ENCODE measurements around the gene PLCB1.

PLCB1 gene

DNA sequence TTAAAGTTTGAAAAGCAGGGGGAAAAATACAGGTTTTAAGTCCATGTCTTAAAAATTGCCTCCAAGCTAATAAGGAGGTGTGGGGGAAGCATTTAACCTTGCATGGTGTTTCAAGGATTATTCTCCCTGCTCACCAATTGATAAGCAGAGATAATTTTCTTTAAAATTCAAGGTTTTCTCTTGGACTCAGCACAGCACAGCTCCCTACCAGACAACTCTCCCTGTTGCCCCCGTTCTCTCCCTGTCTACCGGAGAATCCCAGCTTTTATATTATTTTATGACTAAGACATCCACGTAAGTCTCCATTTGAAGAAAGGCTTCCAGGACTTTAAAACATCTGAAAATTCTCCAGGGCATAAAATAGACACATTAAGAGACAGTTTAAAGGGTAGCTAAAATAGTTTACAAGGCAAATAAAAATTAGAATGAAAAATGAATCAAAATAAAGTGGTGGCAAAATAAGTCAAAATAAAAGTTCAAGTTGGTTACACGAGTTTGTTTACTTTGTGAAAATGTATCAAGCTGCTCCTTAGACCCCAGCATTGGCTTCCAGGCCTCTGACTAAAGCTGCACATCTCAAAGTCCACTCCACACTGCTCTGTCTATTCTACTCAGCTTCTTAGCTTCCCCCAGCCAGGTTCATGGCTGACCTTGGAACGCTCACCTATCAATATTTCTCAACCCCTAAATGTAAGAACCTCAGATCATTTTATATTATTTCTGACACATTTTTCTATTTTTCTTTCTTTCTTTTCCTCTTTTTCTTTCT, 748.2 kb downstream of the PLCB1 start:
- DNase-seq (ENCODE audit: low read depth in 2 of 2): no peak

DNA sequence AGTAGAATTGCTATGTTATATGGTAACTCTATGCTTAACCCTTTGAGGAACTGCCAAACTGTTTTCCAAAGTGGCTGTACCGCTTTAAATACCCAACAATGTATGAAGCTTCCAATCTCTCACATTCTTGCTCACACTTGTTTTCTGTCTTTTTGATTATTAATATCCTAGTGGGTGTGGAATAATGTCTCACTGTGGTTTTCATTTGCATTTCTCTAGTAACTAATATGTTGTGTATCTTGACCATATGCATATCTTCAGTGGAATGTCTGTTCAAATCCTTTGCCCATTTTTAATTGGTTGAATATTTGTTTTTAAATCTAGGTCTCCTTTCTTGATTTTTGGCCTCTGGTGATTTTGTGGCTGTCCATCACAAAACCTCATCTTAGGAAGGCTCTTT, 759.0 kb downstream of the PLCB1 start:
- DNase-seq (ENCODE audit: low read depth in 2 of 2): no peak

DNA sequence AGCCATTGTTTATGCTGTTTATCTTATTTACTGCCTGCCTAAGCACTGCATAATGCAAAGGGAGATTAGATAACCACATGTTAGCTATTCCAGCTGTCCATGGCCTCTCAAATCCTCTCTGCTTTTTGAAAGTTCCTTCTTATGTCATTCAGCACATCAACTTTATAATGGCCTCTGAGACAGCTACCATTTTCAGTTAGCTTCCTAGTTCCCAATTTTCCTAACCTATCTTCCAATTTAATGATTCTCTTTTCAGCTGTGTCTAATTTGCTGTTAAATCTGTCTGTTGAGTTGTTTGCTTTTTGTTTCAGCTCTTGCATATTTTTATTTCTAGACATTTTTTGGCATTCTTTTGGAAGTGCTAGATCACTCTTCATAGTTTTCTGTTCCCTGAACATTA, 763.4 kb downstream of the PLCB1 start:
- DNase-seq (ENCODE audit: low read depth in 2 of 2): no peak

DNA sequence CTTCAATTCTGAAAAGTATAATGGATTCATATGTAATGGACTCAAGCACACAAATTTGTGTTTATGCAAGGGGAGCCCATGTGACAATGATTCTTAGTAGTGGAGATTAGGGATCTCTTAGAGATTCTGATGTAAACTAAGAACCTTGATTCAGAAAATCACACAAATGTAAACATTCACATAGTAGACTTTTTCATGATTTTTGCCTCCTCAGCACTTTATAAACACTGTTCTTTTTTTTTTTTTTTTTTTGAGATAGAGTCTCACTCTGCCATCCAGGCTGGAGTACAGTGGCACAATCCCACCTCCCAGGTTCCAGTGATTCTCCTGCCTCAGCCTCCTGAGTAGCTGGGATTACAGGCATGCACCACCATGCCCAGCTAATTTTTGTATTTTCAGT, 766.8 kb downstream of the PLCB1 start:
- DNase-seq (ENCODE audit: low read depth in 2 of 2): no peak

DNA sequence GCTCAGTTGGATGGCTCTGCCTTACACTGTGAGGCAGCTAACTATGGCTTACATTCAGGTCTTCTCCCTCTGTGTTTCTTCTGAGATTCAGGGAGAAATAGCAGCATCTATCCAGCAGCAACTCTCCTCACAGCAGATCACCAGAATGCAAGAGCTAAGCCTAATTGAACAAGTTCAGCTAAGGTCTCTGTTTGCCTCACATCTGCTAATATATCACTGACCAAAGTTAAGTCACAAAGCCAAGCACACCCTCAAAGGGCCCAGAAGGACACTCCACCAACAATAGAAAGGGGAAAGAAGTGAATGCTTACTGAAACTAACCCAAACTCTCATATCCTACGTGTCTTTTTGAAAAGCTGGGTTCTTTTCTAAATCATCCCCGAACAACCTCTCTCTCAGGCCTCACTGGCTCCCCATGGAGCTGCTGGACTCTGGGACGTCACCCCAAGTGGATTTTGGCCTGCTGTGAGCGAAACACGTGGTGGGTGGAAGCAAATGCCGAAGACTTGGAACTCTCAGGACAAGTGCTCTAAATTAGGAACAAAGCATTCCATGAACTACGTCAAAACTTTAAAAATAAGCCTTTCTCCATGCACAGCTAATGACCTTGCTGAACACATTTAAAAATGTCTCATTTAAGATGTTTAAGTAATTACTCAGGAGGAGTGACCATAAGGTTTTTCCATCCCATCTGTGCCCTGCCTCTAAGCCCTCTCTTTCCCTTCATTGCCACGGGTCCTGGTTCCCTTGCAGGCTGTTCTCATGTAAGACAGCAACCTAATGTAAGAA, 769.4 kb downstream of the PLCB1 start:
- DNase-seq (ENCODE audit: low read depth in 2 of 2): no peak

DNA sequence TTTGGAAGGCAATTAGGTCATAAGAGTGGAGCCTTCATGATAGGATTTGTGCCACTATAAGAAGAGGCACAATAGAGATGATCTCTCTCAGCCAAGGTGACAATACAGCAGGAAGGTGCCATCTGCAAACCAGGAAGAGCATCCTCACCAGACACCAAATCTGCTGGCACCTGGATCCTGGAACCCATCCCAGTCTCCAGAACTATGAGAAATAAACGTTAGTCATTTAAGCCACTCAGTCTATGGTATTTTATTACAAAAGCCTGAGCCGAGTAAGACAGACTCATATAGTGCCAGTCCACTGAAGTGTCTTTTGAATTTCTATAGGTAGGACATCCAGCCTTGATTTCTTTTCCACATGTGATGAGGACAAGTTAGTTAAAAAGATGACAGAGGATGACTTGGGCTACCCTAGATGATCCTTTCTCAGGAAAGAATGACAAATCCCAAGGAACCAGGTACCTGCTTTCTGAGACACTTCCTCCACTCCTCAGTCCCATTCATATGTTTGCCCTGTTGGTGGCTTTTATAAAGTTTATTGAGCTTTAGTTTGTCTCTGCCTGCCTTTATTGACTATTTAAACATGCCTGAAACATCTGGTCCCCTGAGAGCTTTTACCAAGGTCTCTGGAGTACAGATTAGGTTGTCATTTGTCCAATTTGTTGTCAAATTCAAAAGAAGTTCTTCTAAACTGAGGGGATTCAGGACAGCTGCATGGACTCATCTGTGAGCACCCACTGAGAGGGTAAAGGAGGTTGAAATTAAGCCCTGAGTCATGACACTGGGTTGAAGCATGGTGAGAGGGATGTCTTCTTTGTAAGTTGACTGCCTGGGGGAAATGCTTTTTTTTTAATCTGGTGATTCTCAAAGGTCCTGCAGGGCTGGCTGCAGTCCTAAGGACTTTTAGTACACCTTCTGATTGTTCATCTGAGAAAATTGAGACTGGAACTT, 771.9 kb downstream of the PLCB1 start:
- no peak for DNase-seq (ENCODE audit: low read depth in 2 of 2)

DNA sequence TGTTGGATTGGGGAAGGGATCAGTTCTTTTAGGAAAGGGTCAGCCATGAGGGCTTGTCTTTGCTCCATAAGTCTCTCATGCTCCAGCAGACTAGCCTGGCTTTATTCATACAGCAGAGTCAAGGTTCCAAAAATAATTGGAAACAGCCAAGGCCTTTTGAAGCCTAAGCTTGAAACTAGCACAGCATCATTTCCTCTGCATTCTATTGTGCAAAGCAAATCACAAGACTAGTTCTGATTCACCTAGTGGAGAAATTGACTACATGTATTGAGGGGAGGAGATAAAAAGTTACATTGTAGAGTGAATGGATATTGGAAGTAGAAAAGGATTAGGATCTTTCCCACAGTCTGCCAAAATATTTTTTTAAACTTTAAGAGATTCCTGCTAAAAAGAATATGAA, 777.5 kb downstream of the PLCB1 start:
- DNase-seq (ENCODE audit: low read depth in 2 of 2): no peak

DNA sequence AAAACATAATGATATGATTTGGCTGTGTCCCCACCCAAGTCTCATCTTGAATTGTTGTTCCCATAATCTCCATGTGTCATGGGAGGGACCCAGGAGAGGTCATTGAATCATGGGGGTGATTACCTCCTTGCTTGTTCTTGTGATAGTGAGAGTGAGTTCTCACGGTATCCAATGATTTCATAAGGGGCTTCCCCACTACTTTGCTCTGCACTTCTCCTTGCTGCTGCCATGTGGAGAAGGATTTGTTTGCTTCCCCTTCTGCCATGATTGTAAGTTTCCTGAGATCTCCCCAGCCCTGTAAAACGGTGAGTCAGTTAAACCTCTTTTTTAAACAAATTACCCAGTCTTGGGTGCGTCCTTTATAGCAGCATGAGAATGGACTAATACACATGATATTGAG, 780.0 kb downstream of the PLCB1 start:
- no peak for DNase-seq (ENCODE audit: low read depth in 2 of 2)

DNA sequence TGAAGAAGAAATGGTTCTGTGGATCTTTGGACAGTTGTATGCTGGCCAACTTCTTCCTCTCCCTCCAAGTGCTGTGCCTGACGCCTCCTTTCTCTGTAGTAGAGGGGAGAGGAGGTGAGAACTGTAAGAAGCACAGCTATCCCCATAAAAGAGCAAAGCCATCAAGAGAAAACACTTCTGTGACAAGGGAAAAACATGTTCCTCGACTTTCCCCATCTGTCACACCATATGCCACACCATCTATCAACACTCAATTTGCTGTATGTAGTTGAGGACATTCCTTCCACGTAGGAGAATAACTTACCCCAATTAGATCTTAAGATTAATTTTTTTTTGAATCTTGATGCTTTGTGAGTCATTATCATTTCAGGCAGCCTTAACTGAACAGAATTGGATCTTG, 780.7 kb downstream of the PLCB1 start:
- DNase-seq (ENCODE audit: low read depth in 2 of 2): no peak

DNA sequence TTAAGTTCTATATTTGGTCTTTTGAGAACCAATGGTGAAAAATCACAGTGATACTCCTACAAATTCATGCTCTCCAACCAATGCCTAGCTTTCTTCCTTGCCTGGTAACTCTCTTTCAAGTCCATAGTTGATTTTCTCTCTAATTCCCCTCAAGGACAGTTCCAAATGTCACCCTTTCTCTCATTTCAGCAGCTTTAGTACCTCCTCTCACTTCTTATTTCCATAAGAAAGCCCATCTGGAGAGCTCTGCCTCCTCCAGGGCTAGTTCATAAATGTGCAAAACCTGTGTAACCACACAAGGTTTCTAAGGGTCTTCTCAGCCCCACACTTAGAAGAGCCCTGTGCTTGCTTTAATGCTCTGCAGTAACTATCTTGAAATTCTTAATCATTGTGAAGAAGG, 781.4 kb downstream of the PLCB1 start:
- no peak for DNase-seq (ENCODE audit: low read depth in 2 of 2)

DNA sequence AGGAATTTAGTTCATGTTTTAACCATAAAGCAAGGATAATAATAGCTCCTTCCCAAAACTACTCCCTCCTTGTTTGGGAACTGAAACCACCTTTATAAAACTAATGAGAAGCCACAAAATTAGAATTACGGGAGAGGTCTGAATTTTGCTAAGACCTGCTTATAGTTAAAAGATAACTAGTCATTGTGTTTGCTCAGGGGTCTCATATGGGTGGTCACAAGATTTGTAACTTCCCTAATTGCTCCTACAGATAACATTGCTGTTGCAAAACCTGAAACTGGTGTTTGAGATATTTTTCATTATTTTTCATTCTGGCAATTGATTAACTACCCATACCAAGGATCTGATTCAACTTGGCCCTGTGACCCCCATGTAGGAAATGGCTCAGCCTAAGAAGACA, 782.4 kb downstream of the PLCB1 start:
- DNase-seq (ENCODE audit: low read depth in 2 of 2): no peak

DNA sequence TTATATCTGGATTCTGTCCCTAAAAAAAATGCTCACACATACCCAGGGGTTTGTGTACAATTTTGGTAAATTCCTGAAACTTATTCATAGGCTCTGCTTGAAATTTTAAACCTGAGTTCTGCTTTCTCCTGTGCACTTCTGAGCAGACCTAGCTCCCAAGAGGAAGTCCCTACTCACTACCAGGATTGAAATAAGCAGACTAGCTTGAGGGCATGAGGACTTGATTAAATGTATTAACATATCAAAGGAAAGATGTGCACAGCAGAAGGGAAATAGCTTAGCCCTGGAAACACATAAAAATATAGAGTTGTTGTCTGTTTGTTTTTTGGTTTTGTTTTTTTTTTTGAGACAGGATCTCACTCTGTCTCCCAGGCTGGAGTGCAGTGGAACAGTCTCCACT, 785.0 kb downstream of the PLCB1 start:
- DNase-seq (ENCODE audit: low read depth in 2 of 2): no peak

DNA sequence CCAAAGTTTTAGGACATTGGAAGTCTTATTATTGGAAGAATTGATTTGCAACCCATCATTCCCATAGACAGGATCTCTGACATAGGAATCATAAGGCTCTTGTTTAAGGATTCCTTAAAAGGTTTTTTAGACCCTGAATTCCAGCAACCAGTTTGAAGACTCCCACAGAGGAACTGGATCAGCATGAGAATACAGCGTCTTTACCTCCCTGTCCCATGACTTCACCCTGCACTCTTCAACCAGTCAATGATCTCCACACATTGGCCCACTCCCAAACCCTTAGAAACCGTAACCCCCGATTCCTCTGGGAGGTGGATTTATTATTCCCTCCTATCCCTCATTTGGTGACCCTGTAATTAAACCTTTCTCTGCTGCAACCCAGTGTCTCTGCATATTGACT, 786.1 kb downstream of the PLCB1 start:
- DNase-seq (ENCODE audit: low read depth in 2 of 2): no peak

DNA sequence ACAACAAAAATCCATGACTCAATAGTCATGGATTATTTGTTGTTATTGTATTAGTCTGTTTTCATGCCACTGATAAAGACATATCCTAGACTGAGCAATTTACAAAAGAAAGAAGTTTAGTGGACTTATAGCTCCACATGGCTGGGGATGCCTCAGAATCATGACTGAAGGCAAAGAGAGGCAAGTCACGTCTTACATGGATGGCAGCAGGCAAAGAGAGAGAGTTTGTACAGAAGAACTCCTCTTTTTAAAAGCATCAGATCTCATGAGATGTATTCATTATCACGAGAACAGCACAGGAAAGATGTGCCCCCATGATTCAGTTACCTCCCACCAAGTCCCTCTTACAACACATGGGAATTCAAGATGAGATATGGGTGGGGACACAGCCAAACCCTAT, 792.5 kb downstream of the PLCB1 start:
- no peak for DNase-seq (ENCODE audit: low read depth in 2 of 2)

DNA sequence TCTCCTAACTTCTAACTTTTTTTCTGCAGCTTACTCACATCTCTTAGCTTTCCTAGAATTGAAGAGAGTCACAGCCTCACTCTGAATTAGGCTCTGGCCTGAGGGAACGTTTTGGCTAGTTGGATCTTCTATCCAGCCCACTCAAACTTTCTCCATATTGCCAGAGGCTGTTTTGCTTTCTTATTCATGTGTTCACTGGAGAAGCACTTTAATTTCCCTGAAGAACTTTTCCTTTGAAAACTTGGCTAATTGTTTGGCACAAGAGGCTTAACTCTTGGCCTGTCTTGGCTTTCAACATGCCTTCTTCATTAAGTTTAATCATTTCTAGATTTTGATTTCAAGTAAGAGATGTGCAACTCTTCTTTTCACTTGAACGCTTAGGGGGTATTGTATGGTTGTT, 798.7 kb downstream of the PLCB1 start:
- DNase-seq (ENCODE audit: low read depth in 2 of 2): no peak

DNA sequence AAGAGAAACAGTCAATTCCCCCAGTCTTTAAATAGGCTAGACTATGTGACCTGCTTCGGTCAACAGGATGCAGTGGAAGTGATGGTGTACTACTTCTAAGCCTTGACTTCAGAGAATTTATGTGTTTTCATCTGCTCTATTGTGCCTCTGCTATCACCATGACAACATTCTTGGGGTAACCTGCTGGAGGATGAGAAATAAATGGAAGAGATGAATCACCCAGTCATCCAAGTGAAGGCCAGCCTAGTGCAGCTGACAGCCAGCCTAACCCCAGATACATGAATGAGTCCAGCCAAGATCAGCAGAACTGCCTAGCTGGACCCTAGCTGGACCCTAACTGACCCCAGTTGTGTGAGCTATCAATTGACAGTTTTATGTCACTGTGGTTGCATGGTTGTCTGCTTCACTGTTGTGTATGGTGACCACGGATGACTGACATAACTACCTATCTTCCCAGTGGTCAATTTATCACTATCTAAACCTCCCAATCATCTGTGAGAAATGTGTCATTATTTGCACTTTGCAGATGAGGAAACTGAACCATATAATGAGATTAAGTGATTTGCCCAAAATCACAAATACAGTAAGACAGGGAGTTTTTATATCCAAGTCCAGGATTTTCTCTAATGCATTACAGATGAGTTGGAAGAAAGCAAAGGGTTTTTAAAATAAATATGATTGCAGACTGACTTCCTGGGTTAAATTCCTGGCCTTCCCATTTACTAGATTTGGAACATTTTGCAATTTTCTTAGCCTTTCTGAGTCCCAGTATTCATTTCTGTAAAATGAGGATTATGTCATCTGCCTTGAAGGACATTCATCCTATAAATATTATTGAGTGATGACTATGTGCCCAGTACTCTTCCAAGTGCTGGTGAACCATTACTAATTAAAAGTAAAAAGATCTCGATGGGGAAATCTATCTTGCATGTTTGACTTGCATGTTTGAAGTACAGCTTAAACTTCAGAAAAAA, 800.4 kb downstream of the PLCB1 start:
- DNase-seq (ENCODE audit: low read depth in 2 of 2): no peak

DNA sequence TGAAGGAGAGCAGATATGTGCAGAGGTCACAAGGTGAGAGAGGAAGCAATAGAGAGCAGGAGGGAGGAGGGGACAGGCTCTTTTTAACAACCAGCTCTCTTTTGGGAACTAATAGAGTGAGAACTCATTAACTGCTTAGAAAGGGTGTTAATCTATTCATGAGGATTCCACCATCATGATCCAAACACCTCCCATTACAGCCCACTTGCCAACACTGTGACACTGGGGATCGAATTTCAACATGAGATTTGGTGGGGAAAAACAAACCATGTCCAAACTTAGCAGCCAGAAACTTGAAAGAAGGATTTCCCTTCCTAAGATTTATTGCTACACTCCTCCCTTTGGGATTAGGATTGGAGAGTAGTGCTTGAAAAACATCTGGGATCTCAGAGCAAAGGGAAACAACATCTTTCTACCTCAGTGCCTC, 801.3 kb downstream of the PLCB1 start:
- no peak for DNase-seq (ENCODE audit: low read depth in 2 of 2)

DNA sequence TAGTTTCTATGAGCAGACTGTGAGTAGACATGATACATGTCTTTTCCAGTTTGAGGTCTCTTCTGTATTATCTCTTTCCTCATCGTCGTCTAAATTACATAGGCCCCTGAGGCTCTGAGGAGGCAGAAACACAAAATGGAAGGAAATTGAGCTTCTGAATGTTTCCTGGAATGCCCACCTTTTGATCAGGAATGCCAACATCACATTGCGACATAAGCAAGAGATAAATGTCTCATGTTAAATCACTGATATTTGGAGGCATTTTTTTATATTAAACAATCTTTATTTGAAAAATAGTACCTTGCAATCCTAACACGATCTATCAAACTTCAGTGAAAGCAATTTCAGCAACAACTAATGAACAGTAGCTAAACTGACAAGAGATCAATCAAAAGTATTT, 802.3 kb downstream of the PLCB1 start:
- DNase-seq (ENCODE audit: low read depth in 2 of 2): no peak

Data from stimulated activated CD8-positive, alpha-beta memory T cell treated with anti-CD3 and anti-CD28 coated beads, Interleukin-2, amount 100 ng/mL, for 1 hour (primary cell).